Ascending aorta (tissue), 2 donors: ENCODE results near the gene LRP1B. TPM values are rescaled to one million over a fixed set of nuclear protein-coding genes. Genes with fewer than 3 reads are reported as not detected.
"Not testable (repeated sequence)": the region's sequence is repeated elsewhere in the genome, so short reads cannot be mapped to it uniquely, and the experiment has no call there.

Experiments used
- DNase-seq, 2 donors: peaks; one replicate each; pipeline ENCODE4 v3.0.0-alpha.2; 2019; ENCODE audit warnings: low spot score in 2 of 2
- H3K27ac ChIP-seq, 2 donors: fragments of 200-600 bp; sonication (generic); one replicate each; pipeline ENCODE4 v1.5.1; 2016 to 2017; ENCODE audit warnings: mild to moderate bottlenecking in 1 of 2
- H3K27me3 ChIP-seq: fragments of 200-600 bp; sonication (generic); one replicate; pipeline ENCODE4 v1.5.1; 2017
- H3K36me3 ChIP-seq, 2 donors: fragments of 200-600 bp; sonication (generic); one replicate each; pipeline ENCODE4 v1.5.1; 2016
- H3K4me1 ChIP-seq, 2 donors: fragments of 200-600 bp; sonication (generic); one replicate each; pipeline ENCODE4 v1.5.1; 2016 to 2017; ENCODE audit warnings: mild to moderate bottlenecking in 1 of 2
- H3K4me3 ChIP-seq, 2 donors: fragments of 200-600 bp; sonication (generic); one replicate each; pipeline ENCODE4 v1.5.1; 2016 to 2017; ENCODE audit warnings: mild to moderate bottlenecking in 1 of 2
- H3K9me3 ChIP-seq, 2 donors: fragments of 200-600 bp; sonication (generic); one replicate each; pipeline ENCODE4 v1.5.1; 2016
- CTCF ChIP-seq, 3 experiments: fragments of 200-600 bp in 2 of 3; fragments of 450-650 bp in 1 of 3; sonication (generic) in 2 of 3; IDR thresholded peaks; one replicate each; pipeline ENCODE4 v1.5.1; 2016 to 2019; ENCODE audit warnings: antibody characterized with exemption in 3 of 3, mild to moderate bottlenecking in 1 of 3, moderate library complexity in 1 of 3
- intact Hi-C: fragments of 100-400 bp; cut with DNase I; formaldehyde crosslinking; loops from one replicate; pipeline ENCODE4 v1.15.1; 2023
- total RNA-seq: library from RNA; depleted of rRNA; stranded (reverse); fragments of >200 nt; gene quantifications from one replicate; pipeline ENCODE4 v1.1.0, GENCODE V29; 2016

The LRP1B gene
- total RNA-seq, 1 donor from 2014 or later = not detected

- Histone ChIP-seq H3K4me3 (no peak overlapping the region), H3K27ac (no peak overlapping the region), H3K27me3 (no peaks in the 10 kb centered on the region), H3K4me1 (no peaks in the 10 kb centered on the region), H3K9me3 (no peaks in the 10 kb centered on the region), H3K36me3 (no peaks in the 10 kb centered on the region)
- DNase-seq = no peak
- intact Hi-C loops = no loop called here
- TF ChIP-seq CTCF (IDR thresholded peaks at IDR 0.05) = no peak
Observed at GRCh38 chr2:141186413-141187074, 944.3 kb downstream of the LRP1B start.

- no peak for DNase-seq
- H3K4me1 ChIP-seq = no peaks in the 10 kb centered on the region
- no peaks in the 10 kb centered on the region for H3K36me3 ChIP-seq
- intact Hi-C loops = no loop called here
- no peaks in the 10 kb centered on the region for H3K27me3 ChIP-seq
- H3K4me3 ChIP-seq = no peak overlapping the region
- no peak for TF ChIP-seq CTCF (IDR thresholded peaks at IDR 0.05)
- no peaks in the 10 kb centered on the region for H3K9me3 ChIP-seq
- no peak overlapping the region for H3K27ac ChIP-seq
Observed at GRCh38 chr2:141182246-141182645, 948.6 kb downstream of the LRP1B start.

- H3K27me3 ChIP-seq = not testable (repeated sequence)
Observed at GRCh38 chr2:141169117-141169516, 961.7 kb downstream of the LRP1B start.

GRCh38 chr2:141162314-141162713, 968.5 kb downstream of the LRP1B start:
- no peaks in the 10 kb centered on the region for H3K4me1 ChIP-seq
- H3K36me3 ChIP-seq = no peaks in the 10 kb centered on the region
- H3K4me3 ChIP-seq = no peak overlapping the region
- H3K27me3 ChIP-seq = no peaks in the 10 kb centered on the region
- no peak for DNase-seq
- H3K27ac ChIP-seq = no peak overlapping the region
- no peak for TF ChIP-seq CTCF (IDR thresholded peaks at IDR 0.05)
- no peaks in the 10 kb centered on the region for H3K9me3 ChIP-seq
- intact Hi-C loops = no loop called here

More at GRCh38 chr2:141169117-141169516, 961.7 kb downstream of the LRP1B start:
- intact Hi-C loops, H3K27ac ChIP-seq, H3K4me1 ChIP-seq, H3K9me3 ChIP-seq, DNase-seq, H3K36me3 ChIP-seq, H3K4me3 ChIP-seq: not testable (repeated sequence)

- Histone ChIP-seq H3K9me3 (no peaks in the 10 kb centered on the region), H3K27ac (no peak overlapping the region), H3K27me3 (no peaks in the 10 kb centered on the region), H3K4me3 (no peak overlapping the region), H3K36me3 (no peaks in the 10 kb centered on the region), H3K4me1 (no peaks in the 10 kb centered on the region)
- no peak for TF ChIP-seq CTCF (IDR thresholded peaks at IDR 0.05)
- no peak for DNase-seq
- intact Hi-C loops = no loop called here
Observed at GRCh38 chr2:141151611-141152286, 979.1 kb downstream of the LRP1B start.

GRCh38 chr2:141142025-141142424, 988.8 kb downstream of the LRP1B start:
- no peak overlapping the region for H3K4me3 ChIP-seq
- DNase-seq = no peak
- intact Hi-C loops = no loop called here
- H3K27ac ChIP-seq = no peak overlapping the region
- no peaks in the 10 kb centered on the region for H3K9me3 ChIP-seq
- H3K4me1 ChIP-seq = no peaks in the 10 kb centered on the region
- H3K27me3 ChIP-seq = no peaks in the 10 kb centered on the region
- no peaks in the 10 kb centered on the region for H3K36me3 ChIP-seq
- no peak for TF ChIP-seq CTCF (IDR thresholded peaks at IDR 0.05)
